Trophoblast cell (in vitro differentiated cells and primary cell): ENCODE data around the gene ARHGDIB.
A peak's percentile ranks its signal among the peaks of the same experiment; 100 is the strongest.

Source experiments
- DNase-seq, 2 donors: peaks; one replicate each; pipeline ENCODE4 v3.0.0-alpha.2; 2016
- H2AFZ ChIP-seq: 2 replicates; pipeline ENCODE4 v1.6.1; 2013; ENCODE audit warnings: low read length, moderate library complexity, mild to moderate bottlenecking; ENCODE audit not compliant: insufficient read depth, poor library complexity
- H2AK5ac ChIP-seq: 2 replicates; pipeline ENCODE4 v1.6.1; 2013; ENCODE audit warnings: mild to moderate bottlenecking, low read length
- H2BK120ac ChIP-seq: 2 replicates; pipeline ENCODE4 v1.6.1; 2013; ENCODE audit warnings: low read length, mild to moderate bottlenecking, moderate library complexity; ENCODE audit not compliant: insufficient read depth, poor library complexity
- H2BK12ac ChIP-seq: 2 replicates; pipeline ENCODE4 v1.6.1; 2013; ENCODE audit warnings: mild to moderate bottlenecking, low read length, moderate library complexity
- H2BK5ac ChIP-seq: 2 replicates; pipeline ENCODE4 v1.6.1; 2013; ENCODE audit warnings: low read length, low read depth, moderate library complexity, mild to moderate bottlenecking; ENCODE audit not compliant: poor library complexity
- H3K14ac ChIP-seq: 2 replicates; pipeline ENCODE4 v1.6.1; 2013; ENCODE audit warnings: mild to moderate bottlenecking, low read length
- H3K18ac ChIP-seq: 2 replicates; pipeline ENCODE4 v1.6.1; 2013; ENCODE audit warnings: mild to moderate bottlenecking, low read length
- H3K23ac ChIP-seq: 2 replicates; pipeline ENCODE4 v1.6.1; 2013; ENCODE audit warnings: low read length
- H3K27ac ChIP-seq: 2 replicates; pipeline ENCODE4 v1.5.1; 2013; ENCODE audit warnings: low read depth, mild to moderate bottlenecking, inconsistent platforms, low read length, moderate library complexity
- H3K27me3 ChIP-seq: 2 replicates; pipeline ENCODE4 v1.6.1; 2013; ENCODE audit warnings: inconsistent platforms, mild to moderate bottlenecking, low read length, moderate library complexity; ENCODE audit not compliant: insufficient read depth
- H3K36me3 ChIP-seq, 2 experiments: 1 replicate in 1 of 2; 2 replicates in 1 of 2; pipeline ENCODE4 v1.6.1; 2013; ENCODE audit warnings: low read length in 2 of 2, mild to moderate bottlenecking in 2 of 2, moderate library complexity in 1 of 2; ENCODE audit not compliant: insufficient read depth in 2 of 2, control insufficient read depth in 1 of 2
- H3K4ac ChIP-seq: 2 replicates; pipeline ENCODE4 v1.6.1; 2013; ENCODE audit warnings: low read depth, mild to moderate bottlenecking, low read length, moderate library complexity
- H3K4me1 ChIP-seq, 2 experiments: 1 replicate in 1 of 2; 2 replicates in 1 of 2; pipeline ENCODE4 v1.6.1; 2013; ENCODE audit warnings: low read length in 2 of 2, mild to moderate bottlenecking in 2 of 2, moderate library complexity in 1 of 2; ENCODE audit not compliant: insufficient read depth in 2 of 2, control insufficient read depth in 1 of 2
- H3K4me2 ChIP-seq: 2 replicates; pipeline ENCODE4 v1.6.1; 2013; ENCODE audit warnings: inconsistent platforms, mild to moderate bottlenecking, low read length, moderate library complexity
- H3K4me3 ChIP-seq: 2 replicates; pipeline ENCODE4 v1.5.1; 2013; ENCODE audit warnings: mild to moderate bottlenecking, low read depth, low read length, inconsistent platforms
- H3K79me1 ChIP-seq: one replicate; pipeline ENCODE4 v1.6.1; 2013; ENCODE audit warnings: low read length
- H3K79me2 ChIP-seq: 2 replicates; pipeline ENCODE4 v1.6.1; 2013; ENCODE audit warnings: low read length, mild to moderate bottlenecking; ENCODE audit not compliant: control insufficient read depth, insufficient read depth, poor library complexity
- H3K9ac ChIP-seq: 2 replicates; pipeline ENCODE4 v1.6.1; 2013; ENCODE audit warnings: mild to moderate bottlenecking, low read length
- H3K9me3 ChIP-seq: 2 replicates; pipeline ENCODE4 v1.6.1; 2013; ENCODE audit warnings: low read depth, mild to moderate bottlenecking, control low read depth, inconsistent platforms, low read length; ENCODE audit not compliant: insufficient read depth
- H4K12ac ChIP-seq: 2 replicates; pipeline ENCODE4 v1.6.1; 2013; ENCODE audit warnings: low read depth, mild to moderate bottlenecking, low read length, moderate library complexity
- H4K8ac ChIP-seq: 2 replicates; pipeline ENCODE4 v1.6.1; 2013; ENCODE audit warnings: low read depth, mild to moderate bottlenecking, low read length, moderate library complexity
- H4K91ac ChIP-seq: one replicate; pipeline ENCODE4 v1.6.1; 2013; ENCODE audit warnings: low read depth, mild to moderate bottlenecking, low read length, moderate library complexity
- WGBS: extraction: QIAGEN DNeasy Blood & Tissue Kit; methylation state at CpG from one replicate; pipeline ENCODE4 v1.1.7; 2013; ENCODE audit warnings: missing lambda C conversion rate; ENCODE audit not compliant: insufficient read length, insufficient coverage; ENCODE audit errors: extremely low coverage; 5-methylcytosine and 5-hydroxymethylcytosine counted together

Gene ARHGDIB

GRCh38 chr12:14896521-14897169 is 64.8 kb downstream of the ARHGDIB start:
- DNase-seq: peak; percentile 71 to 83
- no peak overlapping the region for H3K9ac ChIP-seq
- no peak overlapping the region for H4K91ac ChIP-seq
- H3K27me3 ChIP-seq: no peaks in the 10 kb centered on the region
- H3K4me2 ChIP-seq: no peak overlapping the region
- no peak overlapping the region for H2BK5ac ChIP-seq
- no peaks in the 10 kb centered on the region for H3K79me2 ChIP-seq
- no peak overlapping the region for H2AFZ ChIP-seq
- no peak overlapping the region for H3K4me3 ChIP-seq
- no peak overlapping the region for H3K14ac ChIP-seq
- H3K9me3 ChIP-seq: no peaks in the 10 kb centered on the region
- H3K4ac ChIP-seq: no peak overlapping the region
- H3K18ac ChIP-seq: no peak overlapping the region
- H2AK5ac ChIP-seq: no peak overlapping the region
- H2BK120ac ChIP-seq: no peak overlapping the region
- no peak overlapping the region for H4K8ac ChIP-seq
- no peaks in the 10 kb centered on the region for H3K36me3 ChIP-seq
- WGBS: no CpG with 5 or more reads among the region's 7 CpGs
- peak overlapping the region; percentile 70 for H2BK12ac ChIP-seq
- H3K23ac ChIP-seq: no peak overlapping the region
- no peaks in the 10 kb centered on the region for H3K79me1 ChIP-seq
- no peak overlapping the region for H3K27ac ChIP-seq
- H3K4me1 ChIP-seq: peaks cover 0 to 2% of the 10 kb centered on the region in 2 experiments
- no peak overlapping the region for H4K12ac ChIP-seq

GRCh38 chr12:14893506-14894250 is 67.7 kb downstream of the ARHGDIB start:
- no peak overlapping the region for H2AK5ac ChIP-seq
- H3K79me1 ChIP-seq: no peaks in the 10 kb centered on the region
- no peak overlapping the region for H3K23ac ChIP-seq
- no peaks in the 10 kb centered on the region for H3K9me3 ChIP-seq
- no peak overlapping the region for H3K4me2 ChIP-seq
- no peak overlapping the region for H4K12ac ChIP-seq
- H3K18ac ChIP-seq: no peak overlapping the region
- no peak overlapping the region for H3K9ac ChIP-seq
- no peak overlapping the region for H2BK5ac ChIP-seq
- no peak overlapping the region for H3K27ac ChIP-seq
- H3K14ac ChIP-seq: no peak overlapping the region
- no peak overlapping the region for H2AFZ ChIP-seq
- H3K27me3 ChIP-seq: no peaks in the 10 kb centered on the region
- H3K4me1 ChIP-seq: no peaks in the 10 kb centered on the region
- no peak overlapping the region for H2BK120ac ChIP-seq
- H3K4ac ChIP-seq: no peak overlapping the region
- H3K79me2 ChIP-seq: no peaks in the 10 kb centered on the region
- H2BK12ac ChIP-seq: no peak overlapping the region
- no peaks in the 10 kb centered on the region for H3K36me3 ChIP-seq
- DNase-seq: no peak
- no peak overlapping the region for H3K4me3 ChIP-seq
- WGBS: no CpG with 5 or more reads among the region's 5 CpGs
- H4K91ac ChIP-seq: no peak overlapping the region
- H4K8ac ChIP-seq: no peak overlapping the region

GRCh38 chr12:14892726-14893505 is 68.5 kb downstream of the ARHGDIB start:
- no peak overlapping the region for H3K4me2 ChIP-seq
- H3K79me1 ChIP-seq: no peaks in the 10 kb centered on the region
- H3K27ac ChIP-seq: no peak overlapping the region
- no peak overlapping the region for H3K23ac ChIP-seq
- no peak overlapping the region for H2AFZ ChIP-seq
- no peaks in the 10 kb centered on the region for H3K4me1 ChIP-seq
- H3K27me3 ChIP-seq: no peaks in the 10 kb centered on the region
- no peak overlapping the region for H3K9ac ChIP-seq
- no peaks in the 10 kb centered on the region for H3K79me2 ChIP-seq
- no peak overlapping the region for H2BK12ac ChIP-seq
- no peak overlapping the region for H3K4ac ChIP-seq
- no peak overlapping the region for H2AK5ac ChIP-seq
- no peak overlapping the region for H3K14ac ChIP-seq
- no peaks in the 10 kb centered on the region for H3K36me3 ChIP-seq
- no peak overlapping the region for H4K91ac ChIP-seq
- no peak overlapping the region for H3K18ac ChIP-seq
- peak in 1 of 2 donors; percentile 4 for DNase-seq
- H2BK120ac ChIP-seq: no peak overlapping the region
- no peak overlapping the region for H3K4me3 ChIP-seq
- H2BK5ac ChIP-seq: no peak overlapping the region
- no CpG with 5 or more reads among the region's 7 CpGs for WGBS
- no peaks in the 10 kb centered on the region for H3K9me3 ChIP-seq
- no peak overlapping the region for H4K12ac ChIP-seq
- no peak overlapping the region for H4K8ac ChIP-seq
